SHP77 treated with DMSO at 0.1 percent for 48 hours (cell line): Measurements from ENCODE around the gene IRF3.

ENCODE experiments used
- DNase-seq: peaks from one replicate; lab custom pipeline; 2025; lab: John Stamatoyannopoulos, UW

The IRF3 gene

GRCh38 chr19:49616945-49617344, 48.7 kb downstream of the IRF3 start:
- no peak for DNase-seq

DNA sequence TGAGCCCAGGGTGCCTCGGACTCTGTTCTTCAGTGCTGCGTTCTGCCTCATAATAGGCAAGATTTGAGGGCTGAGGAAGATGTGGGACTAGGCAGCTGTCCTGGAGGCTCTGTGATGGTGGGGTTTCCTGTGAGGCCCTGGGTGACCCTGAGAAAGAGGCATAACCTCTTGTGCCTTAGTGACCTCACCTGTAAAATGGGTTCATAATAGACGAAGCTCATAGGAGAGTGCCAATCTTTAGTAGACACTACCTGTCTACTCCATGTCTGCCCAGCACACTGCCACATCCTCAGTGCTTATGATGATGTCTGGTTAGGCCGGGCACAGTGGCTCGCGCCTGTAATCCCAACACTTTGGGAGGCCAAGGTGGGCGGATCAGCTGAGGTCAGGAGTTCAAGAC, 49.1 kb downstream of the IRF3 start:
- DNase-seq: no peak

DNA sequence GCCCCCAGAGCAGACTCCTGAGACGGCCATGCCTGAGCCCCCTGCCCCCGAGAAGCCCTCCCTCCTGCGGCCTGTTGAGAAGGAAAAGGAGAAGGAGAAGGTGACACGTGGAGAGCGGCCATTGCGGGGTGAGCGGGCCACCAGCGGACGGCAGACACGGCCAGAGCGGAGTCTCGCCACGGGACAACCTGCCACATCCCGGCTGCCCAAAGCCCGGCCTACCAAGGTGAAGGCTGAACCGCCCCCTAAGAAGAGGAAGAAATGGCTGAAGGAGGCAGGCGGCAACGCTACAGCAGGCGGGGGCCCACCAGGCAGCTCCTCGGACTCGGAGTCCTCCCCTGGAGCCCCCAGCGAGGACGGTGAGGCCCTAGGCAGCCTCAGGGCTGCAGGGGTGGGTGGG, 49.8 kb downstream of the IRF3 start:
- DNase-seq: no peak

DNA sequence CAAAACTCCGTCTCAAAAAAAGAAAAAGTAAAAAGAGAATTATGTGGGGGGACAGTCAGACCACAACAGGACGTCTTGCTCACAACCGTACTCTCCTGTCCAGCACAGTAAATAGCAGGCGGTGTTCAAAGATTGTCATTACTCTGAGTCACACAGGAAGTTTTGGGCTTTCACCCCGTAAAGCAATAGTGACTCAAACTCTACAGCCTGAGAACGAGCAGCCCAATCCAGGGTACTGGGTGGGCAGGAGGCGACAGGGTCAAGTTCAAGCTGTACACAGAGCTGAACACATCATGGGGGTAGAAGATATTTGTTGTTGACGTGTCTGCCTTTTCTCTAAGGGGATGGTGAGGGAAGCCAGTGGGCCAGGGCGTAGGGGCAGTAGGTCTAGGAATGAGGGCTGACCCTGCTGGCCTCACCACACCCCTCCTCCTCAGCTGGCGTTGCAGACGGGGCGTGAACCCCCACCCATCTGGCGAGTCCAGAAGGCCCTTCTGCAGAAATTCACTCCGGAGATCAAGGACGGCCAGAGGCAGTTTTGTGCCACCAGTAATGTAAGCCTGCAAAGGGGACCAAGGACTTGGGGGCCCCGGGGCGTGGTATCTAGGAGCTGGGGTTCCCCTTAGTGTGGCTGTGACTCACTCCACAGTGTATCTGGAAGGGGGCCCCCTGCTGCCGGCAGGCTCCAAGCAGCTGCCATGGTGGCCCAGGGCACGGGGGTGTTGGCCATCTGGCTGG, 51.4 kb downstream of the IRF3 start:
- no peak for DNase-seq

- DNase-seq: no peak
These were observed 52.3 kb downstream of the IRF3 start for GRCh38 chr19:49613374-49613773.
